Natural killer cell (primary cell): ENCODE data around the gene GPC5. TPM values are rescaled to one million over a fixed set of nuclear protein-coding genes. Genes with fewer than 3 reads are reported as not detected.
A peak's percentile ranks its signal among the peaks of the same experiment; 100 is the strongest.

Source experiments
- ATAC-seq, 3 donors: fragments of 150-1000 bp in 2 of 3; fragments of 200-7000 bp in 1 of 3; cut with Tn5 transposase; 1 replicate in 1 of 3; 2 replicates in 2 of 3; pipeline ENCODE4 v1.10.0; 2021; ENCODE audit warnings: mild to moderate bottlenecking in 2 of 3, moderate library complexity in 2 of 3
- DNase-seq, 2 donors: peaks; one replicate each; pipeline versions ENCODE4 v3.0.0 to v3.0.0-alpha.2; 2013 to 2021; ENCODE audit warnings: mixed read lengths in 1 of 2
- H3K27ac ChIP-seq: one replicate; pipeline ENCODE4 v1.5.1; 2013; ENCODE audit warnings: mild to moderate bottlenecking, low read length
- H3K27me3 ChIP-seq: one replicate; pipeline ENCODE4 v1.6.1; 2013; ENCODE audit warnings: low read length; ENCODE audit not compliant: control insufficient read depth, insufficient read depth
- H3K36me3 ChIP-seq: one replicate; pipeline ENCODE4 v1.6.1; 2013; ENCODE audit warnings: low read length; ENCODE audit not compliant: control insufficient read depth, insufficient read depth
- H3K4me1 ChIP-seq: one replicate; pipeline ENCODE4 v1.6.1; 2013; ENCODE audit warnings: low read length; ENCODE audit not compliant: control insufficient read depth, insufficient read depth
- H3K4me3 ChIP-seq: one replicate; pipeline ENCODE4 v1.5.1; 2013; ENCODE audit warnings: low read length
- H3K9me3 ChIP-seq: one replicate; pipeline ENCODE4 v1.6.1; 2013; ENCODE audit warnings: low read length; ENCODE audit not compliant: control insufficient read depth, insufficient read depth
- H3K27ac Mint-ChIP-seq, 2 donors: one replicate each; pipeline ENCODE4 v1.8.0; 2022; ENCODE audit warnings: mild to moderate bottlenecking in 2 of 2, mixed read lengths in 2 of 2, moderate library complexity in 1 of 2
- H3K27me3 Mint-ChIP-seq, 2 donors: one replicate each; pipeline ENCODE4 v1.8.0; 2022; ENCODE audit warnings: low read depth in 2 of 2, mixed read lengths in 2 of 2
- H3K36me3 Mint-ChIP-seq: one replicate; pipeline ENCODE4 v1.8.0; 2022; ENCODE audit warnings: mixed read lengths
- H3K4me1 Mint-ChIP-seq, 2 donors: one replicate each; pipeline ENCODE4 v1.8.0; 2022; ENCODE audit warnings: mixed read lengths in 2 of 2
- H3K4me3 Mint-ChIP-seq: one replicate; pipeline ENCODE4 v1.8.0; 2022; ENCODE audit warnings: mild to moderate bottlenecking, moderate library complexity, mixed read lengths
- H3K9me3 Mint-ChIP-seq, 2 donors: one replicate each; pipeline ENCODE4 v1.8.0; 2022; ENCODE audit warnings: mixed read lengths in 2 of 2
- WGBS: methylation state at CpG from one replicate; pipeline ENCODE4 v1.1.7; 2013; ENCODE audit warnings: missing lambda C conversion rate; ENCODE audit not compliant: insufficient coverage; 5-methylcytosine and 5-hydroxymethylcytosine counted together
- intact Hi-C: fragments of 100-400 bp; cut with micrococcal nuclease; formaldehyde crosslinking; loops from one replicate; pipeline ENCODE4 v1.14.2; 2022
- total RNA-seq, 4 donors: library from RNA; stranded (reverse); fragments of 120-200 nt in 1 of 4; gene quantifications; one replicate each; pipeline versions ENCODE4 v1.2.3 to v1.2.4, GENCODE V29; 2013 to 2022
- TF ChIP-seq, protein P1 (sequence below): fragments of 200-600 bp; IDR thresholded peaks from one replicate; pipeline ENCODE4 v1.8.0; 2022; ENCODE audit warnings: antibody characterized with exemption

The GPC5 gene
- total RNA-seq, 3 donors from 2014 or later (not counting 1 experiment from before 2014, with no cell fraction given): not detected

DNA sequence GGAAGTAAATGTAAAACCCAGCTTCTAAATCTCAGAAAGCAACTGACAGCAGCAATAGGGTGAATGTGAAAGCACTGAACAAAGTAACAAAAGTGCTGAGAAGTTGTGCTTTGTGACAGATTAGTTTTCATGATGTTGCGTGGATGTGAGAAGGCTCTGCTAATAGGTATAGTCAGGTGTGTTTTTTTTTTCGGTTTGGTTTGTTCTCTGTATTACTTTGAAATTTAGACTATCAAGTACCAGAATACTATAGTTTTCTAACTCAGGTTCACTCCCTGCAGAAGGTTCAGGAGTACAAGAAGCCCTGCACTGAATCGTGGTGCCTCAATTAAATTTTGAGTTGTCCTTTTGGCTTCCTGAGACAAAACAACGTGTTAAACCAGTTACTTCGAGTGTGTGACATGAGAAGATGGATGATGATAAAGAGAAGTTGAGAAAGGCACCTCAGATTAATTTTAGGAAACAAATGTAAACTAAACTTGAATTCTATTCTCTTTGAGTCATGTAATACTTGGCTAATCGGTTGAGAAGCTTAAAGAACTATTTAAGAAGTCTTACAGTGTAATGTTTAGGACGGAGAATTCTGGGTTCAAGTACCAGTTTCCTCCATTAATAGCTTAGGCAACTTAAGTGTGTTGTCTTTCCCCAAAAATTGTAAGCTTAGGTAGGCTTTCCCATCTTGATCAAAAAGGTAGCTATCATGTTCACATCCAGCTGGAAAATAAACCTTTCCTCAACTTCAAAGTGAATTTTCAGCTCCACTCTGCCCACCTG lies 40.6 kb upstream of the GPC5 start:
- Mint-ChIP-seq H3K36me3 (peaks cover 13% of the 10 kb centered on the region), H3K27me3 (no peaks in the 10 kb centered on the region), H3K27ac (peak overlapping the region in 1 of 2 donors; percentile 61), H3K4me3 (no peak overlapping the region), H3K4me1 (no peaks in the 10 kb centered on the region), H3K9me3 (no peaks in the 10 kb centered on the region)
- no peaks in the 10 kb centered on the region for H3K27me3 ChIP-seq
- ATAC-seq: no peak
- no peak for DNase-seq
- H3K36me3 ChIP-seq: peaks cover 18% of the 10 kb centered on the region
- H3K9me3 ChIP-seq: no peaks in the 10 kb centered on the region
- intact Hi-C loops: no loop called here
- no peak overlapping the region for H3K4me3 ChIP-seq
- H3K4me1 ChIP-seq: no peaks in the 10 kb centered on the region
- WGBS: 60% methylated on average over 6 of the region's 7 CpGs
- TF ChIP-seq, protein P1, sequence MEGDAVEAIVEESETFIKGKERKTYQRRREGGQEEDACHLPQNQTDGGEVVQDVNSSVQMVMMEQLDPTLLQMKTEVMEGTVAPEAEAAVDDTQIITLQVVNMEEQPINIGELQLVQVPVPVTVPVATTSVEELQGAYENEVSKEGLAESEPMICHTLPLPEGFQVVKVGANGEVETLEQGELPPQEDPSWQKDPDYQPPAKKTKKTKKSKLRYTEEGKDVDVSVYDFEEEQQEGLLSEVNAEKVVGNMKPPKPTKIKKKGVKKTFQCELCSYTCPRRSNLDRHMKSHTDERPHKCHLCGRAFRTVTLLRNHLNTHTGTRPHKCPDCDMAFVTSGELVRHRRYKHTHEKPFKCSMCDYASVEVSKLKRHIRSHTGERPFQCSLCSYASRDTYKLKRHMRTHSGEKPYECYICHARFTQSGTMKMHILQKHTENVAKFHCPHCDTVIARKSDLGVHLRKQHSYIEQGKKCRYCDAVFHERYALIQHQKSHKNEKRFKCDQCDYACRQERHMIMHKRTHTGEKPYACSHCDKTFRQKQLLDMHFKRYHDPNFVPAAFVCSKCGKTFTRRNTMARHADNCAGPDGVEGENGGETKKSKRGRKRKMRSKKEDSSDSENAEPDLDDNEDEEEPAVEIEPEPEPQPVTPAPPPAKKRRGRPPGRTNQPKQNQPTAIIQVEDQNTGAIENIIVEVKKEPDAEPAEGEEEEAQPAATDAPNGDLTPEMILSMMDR: no peak
- no peak overlapping the region for H3K27ac ChIP-seq

- H3K9me3 Mint-ChIP-seq: no peaks in the 10 kb centered on the region
- H3K4me1 ChIP-seq: no peaks in the 10 kb centered on the region
- H3K9me3 ChIP-seq: no peaks in the 10 kb centered on the region
- 58% methylated on average over 2 of the region's 2 CpGs for WGBS
- no peaks in the 10 kb centered on the region for H3K27me3 ChIP-seq
- H3K27ac Mint-ChIP-seq: peak overlapping the region in 1 of 2 donors; percentile 61
- intact Hi-C loops: no loop called here
- H3K27ac ChIP-seq: no peak overlapping the region
- DNase-seq: no peak
- no peak overlapping the region for H3K4me3 Mint-ChIP-seq
- H3K36me3 Mint-ChIP-seq: peaks cover 12% of the 10 kb centered on the region
- H3K4me1 Mint-ChIP-seq: no peaks in the 10 kb centered on the region
- H3K4me3 ChIP-seq: no peak overlapping the region
- TF ChIP-seq, protein P1: no peak
- H3K27me3 Mint-ChIP-seq: no peaks in the 10 kb centered on the region
- H3K36me3 ChIP-seq: peaks cover 14% of the 10 kb centered on the region
- ATAC-seq: no peak
These were observed 40.0 kb upstream of the GPC5 start for GRCh38 chr13:91358387-91358782.

DNA sequence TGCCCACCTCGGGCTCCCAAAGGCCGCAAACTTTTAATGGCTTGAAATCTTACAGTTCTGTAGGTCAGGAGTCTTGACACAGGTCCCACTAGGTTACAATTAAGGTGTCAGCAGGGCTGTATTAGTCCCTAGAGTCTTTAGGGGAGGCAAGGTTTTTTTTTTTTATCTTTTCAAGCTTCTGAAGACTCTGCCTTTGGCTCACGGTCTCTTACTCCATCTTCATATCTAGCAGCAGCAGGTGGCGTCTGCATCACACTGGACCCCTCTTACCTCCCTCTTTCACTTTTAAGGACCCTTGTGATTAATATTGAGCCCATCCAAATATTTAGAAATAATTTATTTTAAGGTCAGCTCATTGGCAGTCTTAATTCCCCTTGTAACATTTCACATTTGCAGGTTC lies 39.3 kb upstream of the GPC5 start:
- no peaks in the 10 kb centered on the region for H3K27me3 Mint-ChIP-seq

More for the DNA sequence above, 39.3 kb upstream of the GPC5 start:
- Histone ChIP-seq H3K4me1 (no peaks in the 10 kb centered on the region), H3K27me3 (no peaks in the 10 kb centered on the region), H3K9me3 (no peaks in the 10 kb centered on the region), H3K4me3 (no peak overlapping the region), H3K27ac (no peak overlapping the region), H3K36me3 (peaks cover 8% of the 10 kb centered on the region)
- no peak for DNase-seq
- no peak for ATAC-seq
- peaks cover 4% of the 10 kb centered on the region for H3K36me3 Mint-ChIP-seq
- 91% methylated on average over 4 of the region's 4 CpGs for WGBS
- H3K4me3 Mint-ChIP-seq: no peak overlapping the region
- H3K27ac Mint-ChIP-seq: no peak overlapping the region
- TF ChIP-seq, protein P1: no peak
- intact Hi-C loops: no loop called here
- no peaks in the 10 kb centered on the region for H3K4me1 Mint-ChIP-seq
- no peaks in the 10 kb centered on the region for H3K9me3 Mint-ChIP-seq
